ENCODE measurements around the gene KCTD5.

GRCh38 chr16:2706085-2706484 is 23.8 kb downstream of the KCTD5 start:
- TF ChIP-seq POLR2A (IDR thresholded peaks at IDR 0.05) (no peak), CTCF (IDR thresholded peaks at IDR 0.05) (no peak)
